Liver (tissue), 9 donors: ENCODE results near the gene NCAPH2. TPM values are rescaled to one million over a fixed set of nuclear protein-coding genes. Genes with fewer than 3 reads are reported as not detected.

ENCODE experiments used
- DNase-seq: peaks from one replicate; pipeline ENCODE4 v3.0.0-alpha.2; 2017; ENCODE audit warnings: low spot score
- H3K27ac ChIP-seq, 2 donors: one replicate each; pipeline ENCODE4 v1.7.0; 2013; ENCODE audit warnings: inconsistent platforms in 2 of 2, low read length in 2 of 2, control low read depth in 1 of 2, low read depth in 1 of 2, mild to moderate bottlenecking in 1 of 2
- H3K27me3 ChIP-seq, 4 donors: one replicate each; pipeline versions ENCODE4 v1.6.1 to v1.7.0; 2013; ENCODE audit warnings: low read length in 3 of 4, inconsistent platforms in 1 of 4, mild to moderate bottlenecking in 1 of 4, moderate library complexity in 1 of 4; ENCODE audit not compliant: control insufficient read depth in 4 of 4, insufficient read depth in 4 of 4
- H3K36me3 ChIP-seq, 4 donors: one replicate each; pipeline versions ENCODE4 v1.6.1 to v1.7.0; 2013; ENCODE audit warnings: low read length in 3 of 4, mild to moderate bottlenecking in 3 of 4, low read depth in 1 of 4, moderate library complexity in 1 of 4; ENCODE audit not compliant: control insufficient read depth in 4 of 4, insufficient read depth in 3 of 4
- H3K4me1 ChIP-seq, 4 donors: one replicate each; pipeline versions ENCODE4 v1.6.1 to v1.7.0; 2013; ENCODE audit warnings: low read length in 3 of 4, mild to moderate bottlenecking in 3 of 4, moderate library complexity in 1 of 4; ENCODE audit not compliant: control insufficient read depth in 4 of 4, insufficient read depth in 4 of 4
- H3K4me3 ChIP-seq, 3 donors: one replicate each; pipeline versions ENCODE4 v1.6.1 to v1.7.0; 2013; ENCODE audit warnings: low read length in 3 of 3, control low read depth in 1 of 3, low read depth in 1 of 3, mild to moderate bottlenecking in 1 of 3
- H3K9ac ChIP-seq, 2 donors: one replicate each; pipeline ENCODE4 v1.7.0; 2013; ENCODE audit warnings: low read length in 2 of 2, mild to moderate bottlenecking in 2 of 2, moderate library complexity in 2 of 2, control low read depth in 1 of 2, low read depth in 1 of 2
- H3K9me3 ChIP-seq, 4 donors: one replicate each; pipeline versions ENCODE4 v1.6.1 to v1.7.0; 2013; ENCODE audit warnings: low read length in 3 of 4; ENCODE audit not compliant: control insufficient read depth in 4 of 4
- ATF3 ChIP-seq: IDR thresholded peaks from 2 replicates; pipeline ENCODE4 v1.6.1; 2016; ENCODE audit warnings: antibody characterized with exemption
- CTCF ChIP-seq: fragments of 150-350 bp; IDR thresholded peaks from 2 replicates; pipeline ENCODE4 v1.5.1; 2017; ENCODE audit warnings: improper control_type of control experiment, low read depth, low read length; ENCODE audit not compliant: missing input control
- EGR1 ChIP-seq, 2 donors: IDR thresholded peaks; 2 replicates each; pipeline ENCODE4 v1.6.1; 2016 to 2018; ENCODE audit warnings: antibody characterized with exemption in 2 of 2, low read depth in 2 of 2
- FOXA1 ChIP-seq: IDR thresholded peaks from 2 replicates; pipeline ENCODE4 v1.6.1; 2016; ENCODE audit warnings: antibody characterized with exemption
- FOXA2 ChIP-seq: IDR thresholded peaks from 2 replicates; pipeline ENCODE4 v1.6.1; 2016; ENCODE audit warnings: antibody characterized with exemption
- GABPA ChIP-seq, 2 donors: IDR thresholded peaks in 1 of 2; conservative IDR thresholded peaks in 1 of 2; 2 replicates each; pipeline ENCODE4 v1.6.1; 2016; ENCODE audit warnings: antibody characterized with exemption in 2 of 2, mild to moderate bottlenecking in 1 of 2, moderate library complexity in 1 of 2
- HNF4A ChIP-seq, 2 donors: conservative IDR thresholded peaks; 2 replicates each; pipeline ENCODE4 v1.6.1; 2016; ENCODE audit warnings: antibody characterized with exemption in 2 of 2, mild to moderate bottlenecking in 2 of 2
- HNF4G ChIP-seq: IDR thresholded peaks from 2 replicates; pipeline ENCODE4 v1.6.1; 2016; ENCODE audit warnings: antibody characterized with exemption
- JUND ChIP-seq, 2 donors: IDR thresholded peaks; 2 replicates each; pipeline ENCODE4 v1.6.1; 2016; ENCODE audit warnings: antibody characterized with exemption in 2 of 2
- MAX ChIP-seq: IDR thresholded peaks from 2 replicates; pipeline ENCODE4 v1.6.1; 2016; ENCODE audit warnings: antibody characterized with exemption
- NR2F2 ChIP-seq: IDR thresholded peaks from 2 replicates; pipeline ENCODE4 v1.6.1; 2016; ENCODE audit warnings: antibody characterized with exemption
- RAD21 ChIP-seq, 2 donors: IDR thresholded peaks; 2 replicates each; pipeline ENCODE4 v1.6.1; 2016; ENCODE audit warnings: antibody characterized with exemption in 2 of 2, mild to moderate bottlenecking in 2 of 2
- REST ChIP-seq: IDR thresholded peaks from 2 replicates; pipeline ENCODE4 v1.6.1; 2016; ENCODE audit warnings: antibody characterized with exemption, mild to moderate bottlenecking
- RXRA ChIP-seq, 2 donors: IDR thresholded peaks; 2 replicates each; pipeline ENCODE4 v1.6.1; 2017 to 2018; ENCODE audit warnings: antibody characterized with exemption in 2 of 2, mild to moderate bottlenecking in 1 of 2
- SP1 ChIP-seq: IDR thresholded peaks from 2 replicates; pipeline ENCODE4 v1.6.1; 2018; ENCODE audit warnings: antibody characterized with exemption, mild to moderate bottlenecking
- TAF1 ChIP-seq: conservative IDR thresholded peaks from 2 replicates; pipeline ENCODE4 v1.6.1; 2016; ENCODE audit warnings: antibody characterized with exemption, mild to moderate bottlenecking
- YY1 ChIP-seq: IDR thresholded peaks from 2 replicates; pipeline ENCODE4 v1.6.1; 2016; ENCODE audit warnings: antibody characterized with exemption, mild to moderate bottlenecking
- ZBTB33 ChIP-seq: IDR thresholded peaks from 2 replicates; pipeline ENCODE4 v1.6.1; 2016; ENCODE audit warnings: antibody characterized with exemption
- WGBS: extraction: QIAGEN DNeasy Blood & Tissue Kit; methylation state at CpG from one replicate; pipeline ENCODE4 v1.1.7; 2013; 5-methylcytosine and 5-hydroxymethylcytosine counted together
- polyA plus RNA-seq, 2 donors: library from polyadenylated mRNA; stranded (reverse) in 1 of 2; unstranded in 1 of 2; fragments of 200-250 nt in 1 of 2; fragments of >200 nt in 1 of 2; fragmentation: Nextera tagmentation in 1 of 2; extraction: Ambion mirVana in 1 of 2; gene quantifications; one replicate each; pipeline versions ENCODE4 v1.2.1 to v1.2.3, GENCODE V29; 2013 to 2015
- total RNA-seq, 2 donors: library from RNA; depleted of rRNA; stranded (reverse); fragments of >200 nt; gene quantifications; one replicate each; pipeline ENCODE4 v1.2.3, GENCODE V29; 2014
- donor health status: healthy.
- donor health status: healthy.
- donor health status: healthy.
- donor health status: healthy.
- donor health status: healthy.

NCAPH2 gene
- total and polyA plus RNA-seq, 4 donors: 12.0 to 30.8 (median 13.9) TPM

GRCh38 chr22:50516891-50517290, 8.9 kb downstream of the NCAPH2 start:
- 88% methylated on average over 16 of the region's 16 CpGs for WGBS
- Histone ChIP-seq H3K36me3 (peaks cover 2 to 37% (median 9%) of the 10 kb centered on the region in 4 donors), H3K4me3 (no peak overlapping the region), H3K27me3 (no peaks in the 10 kb centered on the region), H3K9me3 (no peaks in the 10 kb centered on the region), H3K27ac (no peak overlapping the region), H3K9ac (no peak overlapping the region), H3K4me1 (no peaks in the 10 kb centered on the region)
- DNase-seq: no peak
- TF ChIP-seq EGR1 (IDR thresholded peaks at IDR 0.05; ENCODE audit: low read depth in 2 of 2) (no peak), FOXA1 (no peak), ATF3 (no peak), FOXA2 (no peak), REST (no peak), HNF4G (no peak), RXRA (IDR thresholded peaks at IDR 0.05) (no peak), ZBTB33 (no peak), CTCF (no peak), SP1 (no peak), RAD21 (IDR thresholded peaks at IDR 0.05) (no peak), YY1 (no peak), NR2F2 (no peak), MAX (no peak), TAF1 (no peak), JUND (IDR thresholded peaks at IDR 0.05) (no peak), GABPA (IDR thresholded peaks at IDR 0.05 in 1 of 2, conservative IDR thresholded peaks at IDR 0.05 in 1 of 2) (no peak), HNF4A (conservative IDR thresholded peaks at IDR 0.05) (no peak)
